NB4 (cell line): ENCODE data around the gene TTC31.

ENCODE experiments used
- MYC ChIP-seq: IDR thresholded peaks from 2 replicates; pipeline ENCODE4 v1.6.1; 2011; ENCODE audit warnings: low read depth, low read length
- POLR2A ChIP-seq: IDR thresholded peaks from 2 replicates; pipeline ENCODE4 v1.6.1; 2011; ENCODE audit warnings: mild to moderate bottlenecking; ENCODE audit not compliant: insufficient read length; ENCODE audit errors: extremely low read depth
- TF ChIP-seq, protein P1 (sequence below): IDR thresholded peaks from one replicate; pipeline ENCODE4 v1.5.1; 2012; ENCODE audit warnings: low read depth, low read length
- TF ChIP-seq, protein P2 (sequence below): IDR thresholded peaks from 2 replicates; pipeline ENCODE4 v1.6.1; 2011; ENCODE audit warnings: low read depth, low read length

DNA sequence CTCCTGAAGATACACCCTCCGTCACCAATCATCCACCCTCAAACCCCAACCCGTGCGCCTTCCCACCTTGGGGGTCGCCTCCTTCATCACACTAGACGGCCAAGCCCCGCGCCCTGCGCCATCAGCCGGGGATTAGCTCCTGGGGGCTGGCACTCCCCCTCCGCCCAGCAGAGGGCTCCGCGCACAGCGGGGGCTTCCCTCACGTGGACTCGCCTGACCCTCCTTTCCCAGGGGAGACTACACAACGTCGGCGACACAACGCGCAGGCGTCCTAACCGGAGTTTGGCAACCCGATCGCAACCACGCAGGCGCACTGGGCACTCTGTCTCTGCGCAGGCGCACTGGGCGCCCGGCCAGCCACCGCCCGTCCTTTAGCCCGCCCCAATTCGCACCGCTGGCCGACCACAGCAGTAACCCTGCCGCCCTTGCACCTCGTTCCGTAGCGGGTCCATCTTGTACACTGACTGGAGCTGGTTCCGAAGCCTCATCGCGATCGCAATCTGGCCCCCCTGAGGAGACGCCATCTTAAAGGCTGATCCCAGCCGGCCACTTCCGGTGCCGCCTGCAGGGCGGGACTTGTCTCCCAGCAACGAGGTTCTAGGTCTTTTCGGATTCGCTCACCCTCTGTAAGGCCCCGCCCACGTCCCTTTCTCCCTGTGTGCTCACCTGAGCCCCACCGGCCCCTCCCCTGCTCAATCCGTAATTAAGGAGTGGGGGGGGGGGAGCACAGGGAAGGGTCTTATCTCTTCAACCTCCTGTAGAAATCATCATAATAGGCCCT lies 24.5 kb downstream of the TTC31 start, which contains the start of gene PCGF1:
- TF ChIP-seq, protein P1, sequence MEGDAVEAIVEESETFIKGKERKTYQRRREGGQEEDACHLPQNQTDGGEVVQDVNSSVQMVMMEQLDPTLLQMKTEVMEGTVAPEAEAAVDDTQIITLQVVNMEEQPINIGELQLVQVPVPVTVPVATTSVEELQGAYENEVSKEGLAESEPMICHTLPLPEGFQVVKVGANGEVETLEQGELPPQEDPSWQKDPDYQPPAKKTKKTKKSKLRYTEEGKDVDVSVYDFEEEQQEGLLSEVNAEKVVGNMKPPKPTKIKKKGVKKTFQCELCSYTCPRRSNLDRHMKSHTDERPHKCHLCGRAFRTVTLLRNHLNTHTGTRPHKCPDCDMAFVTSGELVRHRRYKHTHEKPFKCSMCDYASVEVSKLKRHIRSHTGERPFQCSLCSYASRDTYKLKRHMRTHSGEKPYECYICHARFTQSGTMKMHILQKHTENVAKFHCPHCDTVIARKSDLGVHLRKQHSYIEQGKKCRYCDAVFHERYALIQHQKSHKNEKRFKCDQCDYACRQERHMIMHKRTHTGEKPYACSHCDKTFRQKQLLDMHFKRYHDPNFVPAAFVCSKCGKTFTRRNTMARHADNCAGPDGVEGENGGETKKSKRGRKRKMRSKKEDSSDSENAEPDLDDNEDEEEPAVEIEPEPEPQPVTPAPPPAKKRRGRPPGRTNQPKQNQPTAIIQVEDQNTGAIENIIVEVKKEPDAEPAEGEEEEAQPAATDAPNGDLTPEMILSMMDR: peak; percentile 70
- TF ChIP-seq, protein P2, sequence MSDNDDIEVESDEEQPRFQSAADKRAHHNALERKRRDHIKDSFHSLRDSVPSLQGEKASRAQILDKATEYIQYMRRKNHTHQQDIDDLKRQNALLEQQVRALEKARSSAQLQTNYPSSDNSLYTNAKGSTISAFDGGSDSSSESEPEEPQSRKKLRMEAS: peak; percentile 93
- TF ChIP-seq POLR2A: peak; percentile 54
- TF ChIP-seq MYC: peak; percentile 92
